GM10248 (cell line): ENCODE data around the gene C5orf63.

Experiments
- CTCF ChIA-PET: fragments of 300-600 bp; sonication (Branson Sonifier 250); formaldehyde crosslinking; extraction: SDS; loops from one replicate; lab custom pipeline; 2021; ENCODE audit warnings: antibody characterized with exemption; lab: Yijun Ruan, JAX
- POLR2A ChIA-PET: fragments of 350-650 bp; sonication (Branson Sonifier 250); formaldehyde crosslinking; extraction: SDS; loops from one replicate; lab custom pipeline; 2020; ENCODE audit warnings: antibody characterized with exemption; lab: Yijun Ruan, JAX
- DNase-seq: peaks from one replicate; pipeline ENCODE4 v3.0.0; 2012; ENCODE audit errors: extremely low spot score
- CTCF ChIP-seq: IDR thresholded peaks from 2 replicates; pipeline ENCODE4 v1.5.1; 2012; ENCODE audit warnings: mild to moderate bottlenecking, low read depth; ENCODE audit errors: extremely low read depth, missing control alignments, control extremely low read depth

The C5orf63 gene

GRCh38 chr5:127098241-127098640 lies 24.9 kb upstream of the C5orf63 start:
- CTCF ChIA-PET = no interaction called here
- POLR2A ChIA-PET = no interaction called here
- no peak for TF ChIP-seq CTCF
- DNase-seq = no peak

GRCh38 chr5:127097278-127097677 lies 24.0 kb upstream of the C5orf63 start:
- ChIA-PET CTCF (interaction anchor here (2.6 kb wide), 1 partner anchor 11 kb away, joined by 13 read pairs; no protein-coding TSS in a partner anchor), POLR2A (no interaction called here)
- DNase-seq = no peak
- no peak for TF ChIP-seq CTCF

- no peak for DNase-seq
- CTCF ChIA-PET = interaction anchor here (2.6 kb wide), 1 partner anchor 10 kb away, joined by 13 read pairs; no protein-coding TSS in a partner anchor
- POLR2A ChIA-PET = no interaction called here
- no peak for TF ChIP-seq CTCF
Observed at GRCh38 chr5:127096328-127096993, 23.2 kb upstream of the C5orf63 start.

- no peak for TF ChIP-seq CTCF
- POLR2A ChIA-PET = no interaction called here
- DNase-seq = no peak
- CTCF ChIA-PET = no interaction called here
Observed at GRCh38 chr5:127094161-127094814, 21.0 kb upstream of the C5orf63 start.

- TF ChIP-seq CTCF = no peak
- ChIA-PET CTCF (no interaction called here), POLR2A (no interaction called here)
- DNase-seq = no peak
Observed at GRCh38 chr5:127092690-127093089, 19.4 kb upstream of the C5orf63 start.

- ChIA-PET POLR2A (no interaction called here), CTCF (interaction anchor here (0.9 kb wide), 1 partner anchor 51 kb away, joined by 3 read pairs; no protein-coding TSS in a partner anchor)
- no peak for TF ChIP-seq CTCF
- no peak for DNase-seq
Observed at GRCh38 chr5:127089191-127089590, 15.9 kb upstream of the C5orf63 start.
